ENCODE measurements around the gene FOXP1.

FOXP1 gene

GRCh38 chr3:71064956-71065763 is 518.4 kb downstream of the FOXP1 start:
- no peak for TF ChIP-seq CTCF (IDR thresholded peaks at IDR 0.05; ENCODE audit: low read depth, low read length)
- H3K4me3 ChIP-seq (ENCODE audit: low read depth, low read length) = peak overlapping the region; percentile 72

GRCh38 chr3:71064291-71064955 is 519.1 kb downstream of the FOXP1 start:
- peak overlapping the region; percentile 86 for H3K4me3 ChIP-seq (ENCODE audit: low read depth, low read length)

GRCh38 chr3:71063773-71064290 is 519.7 kb downstream of the FOXP1 start:
- TF ChIP-seq CTCF (IDR thresholded peaks at IDR 0.05; ENCODE audit: low read depth, low read length) = no peak
- peak overlapping the region; percentile 86 for H3K4me3 ChIP-seq (ENCODE audit: low read depth, low read length)

More at GRCh38 chr3:71064291-71064955, 519.1 kb downstream of the FOXP1 start:
- TF ChIP-seq CTCF (IDR thresholded peaks at IDR 0.05; ENCODE audit: low read depth, low read length) = no peak

GRCh38 chr3:71062952-71063772 is 520.4 kb downstream of the FOXP1 start:
- no peak for TF ChIP-seq CTCF (IDR thresholded peaks at IDR 0.05; ENCODE audit: low read depth, low read length)
- H3K4me3 ChIP-seq (ENCODE audit: low read depth, low read length) = peak overlapping the region; percentile 86

- H3K4me3 ChIP-seq (ENCODE audit: low read depth, low read length) = peak overlapping the region; percentile 86
- no peak for TF ChIP-seq CTCF (IDR thresholded peaks at IDR 0.05; ENCODE audit: low read depth, low read length)
Measured at GRCh38 chr3:71062037-71062932, 521.2 kb downstream of the FOXP1 start.

- H3K4me3 ChIP-seq (ENCODE audit: low read depth, low read length) = no peak overlapping the region
- TF ChIP-seq CTCF (IDR thresholded peaks at IDR 0.05; ENCODE audit: low read depth, low read length) = no peak
Measured at GRCh38 chr3:71061581-71061980, 521.9 kb downstream of the FOXP1 start.

Measured in WI38 (cell line).